GM18861 (cell line): Measurements from ENCODE around the gene CDX1.
A peak's percentile ranks its signal among the peaks of the same experiment; 100 is the strongest.

Experiments used
- ATAC-seq: cut with Tn5 transposase; IDR thresholded peaks from one replicate; pipeline ENCODE4 v1.9.1; 2021; ENCODE audit not compliant: unreplicated experiment

The CDX1 gene

DNA sequence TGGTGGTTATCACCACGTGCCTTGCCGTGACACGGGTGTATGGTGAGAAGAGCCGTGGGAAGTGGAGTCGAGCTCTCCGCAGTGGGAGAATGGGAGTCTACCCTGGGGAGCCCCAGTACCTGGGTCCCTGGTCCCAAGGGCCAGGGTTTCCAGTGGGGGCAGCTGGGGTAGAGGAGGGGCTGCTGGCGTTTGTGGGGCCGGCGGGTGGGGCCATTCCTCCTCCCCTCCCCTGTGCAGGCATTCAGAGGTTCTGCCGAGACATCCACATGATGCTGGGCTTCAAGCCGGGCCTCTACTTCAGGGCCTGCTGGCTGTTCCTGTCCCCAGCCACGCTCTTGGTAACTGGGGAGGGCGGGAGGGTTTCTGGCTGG, 38.0 kb downstream of the CDX1 start:
- ATAC-seq: no peak

DNA sequence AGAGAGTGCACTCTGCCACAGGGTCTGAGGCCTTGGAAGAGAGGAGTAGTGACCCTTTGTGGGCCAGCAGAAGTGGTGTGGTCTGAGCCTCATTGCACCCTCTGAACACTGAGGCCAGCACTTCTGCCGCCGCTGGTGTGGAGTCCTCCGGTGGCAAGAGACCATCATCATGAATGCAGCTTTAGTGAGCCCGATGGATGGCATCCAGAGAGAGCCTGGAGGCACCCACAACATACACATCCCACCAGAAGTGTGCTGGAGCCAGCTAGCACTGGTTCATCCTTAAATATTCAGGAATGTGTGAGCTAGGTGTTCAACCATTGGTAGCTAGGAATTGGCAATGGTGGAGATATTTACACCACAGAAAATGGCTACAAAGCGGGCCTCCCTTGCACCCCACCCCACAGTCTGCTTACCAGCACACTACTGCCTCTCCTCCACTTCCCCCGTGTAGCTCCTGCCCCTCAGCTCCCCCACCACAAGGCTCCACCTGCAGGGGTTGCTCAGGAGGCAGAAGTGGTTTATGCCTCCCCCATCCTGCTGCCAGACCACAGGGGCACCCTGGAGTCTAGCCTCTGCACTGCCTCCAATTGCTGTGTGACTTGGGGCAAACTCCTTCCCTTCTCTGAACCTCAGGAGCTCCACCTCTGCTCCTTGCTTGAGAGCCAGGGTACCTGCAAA, 39.7 kb downstream of the CDX1 start:
- no peak for ATAC-seq

DNA sequence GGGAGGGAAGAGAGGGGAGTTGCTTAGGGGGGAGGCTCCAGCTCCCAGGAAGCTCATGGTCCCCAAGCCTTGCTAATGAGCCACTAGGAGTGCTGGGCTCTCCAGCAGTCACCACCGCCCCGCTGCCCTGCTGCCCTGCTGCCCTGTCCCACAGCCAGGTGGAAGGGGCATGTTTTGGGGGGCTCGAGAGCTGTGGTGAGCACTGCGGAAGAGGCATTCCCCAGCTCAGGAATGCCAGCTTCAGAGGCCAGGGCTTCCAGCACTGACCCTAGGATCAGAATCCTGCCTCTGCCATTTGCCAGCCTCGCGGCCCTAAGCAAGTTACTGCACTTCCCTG, 40.2 kb downstream of the CDX1 start:
- ATAC-seq: no peak

DNA sequence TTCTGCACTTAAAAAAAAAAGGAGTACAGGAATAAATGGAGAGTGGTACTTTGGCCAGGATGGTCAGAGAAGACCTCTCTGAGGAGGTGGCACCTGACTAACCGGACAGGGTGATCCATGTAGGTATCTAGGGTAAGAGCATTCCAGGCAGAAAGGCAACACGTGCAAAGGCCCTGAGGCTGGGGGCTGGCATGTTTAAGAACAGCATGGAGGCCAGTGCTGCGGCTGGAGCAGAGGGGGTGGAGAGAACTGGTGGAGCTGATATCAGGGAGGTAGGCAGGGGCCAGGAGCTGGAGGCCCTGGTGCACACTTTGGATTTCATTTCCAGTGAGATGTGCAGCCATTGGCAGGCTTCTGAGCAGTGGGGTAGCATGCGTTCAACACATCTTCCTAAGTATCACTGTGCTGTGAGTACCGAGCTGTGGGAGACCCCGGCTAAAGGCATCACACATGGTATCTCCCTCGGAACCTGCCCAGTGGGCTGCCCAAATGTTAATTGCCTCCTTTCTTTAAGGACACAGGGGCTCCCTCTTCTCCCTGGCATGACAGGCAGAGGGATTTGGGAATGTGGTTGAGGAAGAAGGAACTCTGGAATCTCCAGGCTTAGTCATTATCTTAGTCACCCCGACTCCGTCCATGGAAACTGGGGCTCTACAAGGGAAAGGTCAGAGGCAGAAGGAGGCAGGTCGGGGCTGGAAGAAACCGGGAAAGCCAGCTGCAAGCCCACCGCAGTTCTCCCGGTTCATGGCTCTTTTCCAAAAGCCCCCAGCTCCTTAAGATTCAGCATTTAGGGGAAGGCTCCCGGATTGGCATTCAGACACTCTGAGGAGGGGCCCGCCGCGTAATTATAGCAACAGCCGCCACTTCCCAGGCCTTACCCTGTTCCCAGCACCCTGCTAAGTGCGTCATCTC, 41.9 kb downstream of the CDX1 start:
- no peak for ATAC-seq

DNA sequence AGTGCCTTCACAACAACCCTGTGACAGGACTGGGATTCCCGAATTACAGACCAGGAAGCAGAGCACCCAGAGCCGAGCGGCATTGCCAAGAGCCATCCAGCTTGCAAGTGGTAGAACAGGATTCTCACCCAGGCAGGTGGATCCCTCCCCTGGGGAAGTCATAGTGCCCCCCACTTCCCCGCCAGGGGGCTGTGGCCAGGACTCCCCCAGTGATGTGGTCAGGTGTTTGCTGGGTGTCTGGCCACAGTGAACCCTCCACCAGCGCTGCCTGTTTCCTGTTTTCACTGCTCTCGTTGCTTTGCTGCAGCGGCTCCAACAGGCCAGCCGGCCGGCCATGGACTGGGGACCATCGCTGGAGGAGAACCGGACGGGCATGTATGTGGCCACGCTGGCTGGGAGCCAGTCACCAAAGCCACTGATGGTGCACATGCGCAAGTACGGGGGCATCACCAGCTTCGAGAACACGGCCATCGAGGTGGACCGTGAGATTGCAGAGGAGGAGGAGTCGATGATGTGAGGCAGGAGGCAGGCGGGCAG, 42.6 kb downstream of the CDX1 start:
- no peak for ATAC-seq

DNA sequence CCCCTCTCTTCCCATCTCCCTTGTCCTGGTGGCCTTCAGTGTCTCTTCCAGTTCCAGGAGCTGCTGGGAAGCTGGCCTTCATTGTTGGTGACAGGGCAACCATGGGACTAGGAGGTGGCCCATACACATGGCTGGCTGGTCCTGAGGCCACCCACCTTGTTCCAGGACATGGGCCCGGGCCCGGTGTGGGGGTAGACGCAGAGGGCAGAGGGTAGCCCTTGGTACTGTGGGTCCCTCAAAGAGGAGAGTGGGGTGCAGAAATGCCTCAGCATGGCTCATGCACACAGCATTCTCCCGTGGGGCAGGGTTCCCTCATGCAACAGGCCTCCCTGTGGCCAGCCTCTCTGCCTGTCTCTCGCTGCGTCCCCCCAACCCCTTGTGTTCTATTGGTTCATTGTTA, 44.1 kb downstream of the CDX1 start:
- ATAC-seq: no peak

DNA sequence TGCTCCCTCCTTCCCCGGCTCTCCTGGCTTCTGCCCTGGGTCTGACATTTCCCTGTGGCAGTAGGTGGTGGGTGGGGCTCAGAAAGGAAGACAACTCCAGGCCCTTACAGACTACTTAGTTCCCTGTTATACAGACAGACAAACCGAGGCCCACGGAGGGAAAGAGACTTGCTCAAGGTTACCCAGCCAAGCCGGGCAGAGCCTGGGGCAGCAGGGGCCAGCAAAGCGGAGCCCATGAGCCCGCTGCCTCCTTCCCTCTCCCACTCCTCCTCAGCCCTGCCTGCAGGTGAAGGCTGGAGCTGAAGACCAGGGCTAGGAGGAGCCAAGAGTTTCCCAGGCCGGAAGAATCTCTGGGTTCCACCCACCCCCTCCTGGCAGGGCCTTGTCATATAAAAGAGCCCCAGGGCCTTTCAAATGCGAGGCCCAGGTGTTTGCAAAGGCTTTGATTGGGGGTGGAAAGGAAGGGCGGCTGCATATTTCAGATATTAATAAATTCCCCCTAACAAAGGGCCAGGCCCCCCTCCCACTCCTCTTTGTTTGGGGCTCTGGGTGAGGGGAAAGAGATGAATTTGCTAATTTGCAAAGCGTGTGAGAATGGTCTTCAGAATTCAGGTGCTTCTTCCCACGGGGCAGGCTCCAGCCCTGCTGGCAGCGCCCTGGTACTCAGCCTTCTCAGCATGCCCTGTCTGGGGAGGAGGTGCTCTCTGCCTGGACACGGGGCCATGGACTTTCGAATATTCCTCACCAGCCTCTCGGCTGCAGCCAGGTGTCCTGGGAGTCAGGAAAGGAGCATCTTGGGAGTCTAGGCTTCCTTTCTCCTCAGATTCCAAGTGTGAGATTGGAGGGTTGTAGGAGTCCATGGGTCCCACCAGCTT, 44.8 kb downstream of the CDX1 start:
- no peak for ATAC-seq

DNA sequence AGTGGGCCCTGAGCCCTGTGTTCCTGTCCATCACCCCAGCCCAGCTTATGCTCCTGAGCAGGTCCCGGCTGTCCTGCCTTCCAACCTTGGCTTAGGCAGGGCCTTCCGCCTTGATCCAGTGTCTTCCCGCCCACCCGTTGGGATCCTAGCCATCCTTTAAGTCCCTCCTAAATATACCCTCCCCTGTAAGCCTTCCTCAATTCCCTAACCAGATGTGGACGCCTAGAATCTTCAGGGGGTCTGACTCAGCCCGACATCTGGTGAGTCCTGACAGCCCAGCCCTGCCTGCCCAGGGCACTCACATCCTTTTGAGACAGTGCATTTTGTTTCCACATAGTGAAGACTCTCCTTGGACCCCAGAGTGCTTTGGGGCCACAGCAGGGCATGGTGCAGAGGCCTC, 47.0 kb downstream of the CDX1 start:
- no peak for ATAC-seq

DNA sequence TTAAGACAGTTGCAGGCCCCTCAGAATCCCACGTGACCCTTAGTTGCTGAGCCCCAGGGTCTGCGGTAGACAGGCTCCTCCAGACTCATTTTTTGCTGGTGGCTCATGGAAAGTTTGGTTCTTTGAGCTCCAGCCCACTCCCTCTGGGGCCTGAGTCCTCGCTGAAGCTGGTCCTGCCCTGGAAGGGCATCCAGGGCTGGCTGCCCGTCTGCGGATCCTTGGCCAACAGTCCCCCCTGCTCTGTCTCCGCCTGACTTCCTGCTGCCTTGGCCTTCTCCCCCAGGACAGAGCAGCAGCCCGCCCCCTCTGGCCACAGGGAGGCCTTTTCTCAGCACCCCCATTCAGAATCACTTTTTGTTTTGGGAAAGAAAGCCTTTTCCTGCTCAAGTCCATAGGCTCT, 47.7 kb downstream of the CDX1 start:
- ATAC-seq: no peak

DNA sequence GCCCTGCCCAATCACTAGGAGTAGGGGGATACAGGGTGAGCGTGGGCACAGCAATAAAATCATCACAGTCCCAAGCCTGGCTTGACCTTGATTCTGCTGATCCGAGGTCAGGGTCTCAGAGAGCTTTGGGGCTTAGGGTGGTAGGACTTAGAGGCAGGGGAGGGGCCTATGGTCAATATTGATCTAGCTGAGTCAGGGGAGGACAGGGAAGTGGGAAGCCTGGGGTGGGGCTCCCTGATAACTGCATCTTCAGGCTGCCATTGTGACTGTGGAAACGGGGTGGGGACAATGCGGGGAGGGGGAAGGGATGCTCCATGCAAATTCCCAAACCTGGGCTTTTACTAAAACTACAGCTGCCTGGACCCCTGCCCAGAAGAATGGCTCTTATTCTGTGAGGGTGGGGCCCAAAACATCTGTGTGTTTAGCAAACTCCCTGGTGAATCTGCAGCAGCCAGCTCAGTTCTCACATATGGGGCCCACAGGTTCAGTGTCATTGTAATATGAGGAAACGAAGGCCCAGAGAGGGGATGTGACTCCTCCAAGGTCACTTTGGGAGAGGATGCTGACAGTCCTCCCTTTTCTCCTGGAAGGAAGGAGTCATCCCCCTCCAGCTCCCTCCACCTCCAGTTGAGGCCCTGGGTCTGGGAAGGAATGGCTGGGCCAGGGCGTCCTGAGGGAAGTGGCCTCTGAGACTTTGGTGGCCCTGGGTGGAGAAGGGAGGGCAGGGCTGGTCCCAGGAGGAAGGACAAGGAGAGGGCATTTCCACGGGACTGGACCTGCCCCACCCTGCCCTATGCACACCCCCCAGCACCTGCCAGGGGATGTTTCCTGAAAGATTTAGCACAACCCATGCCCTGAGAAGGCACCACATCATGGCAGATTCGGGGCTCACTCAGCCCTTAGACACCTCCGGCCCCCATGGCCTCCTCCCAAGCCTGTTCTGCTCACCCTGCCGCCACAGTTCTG, 49.7 kb downstream of the CDX1 start:
- ATAC-seq: no peak

DNA sequence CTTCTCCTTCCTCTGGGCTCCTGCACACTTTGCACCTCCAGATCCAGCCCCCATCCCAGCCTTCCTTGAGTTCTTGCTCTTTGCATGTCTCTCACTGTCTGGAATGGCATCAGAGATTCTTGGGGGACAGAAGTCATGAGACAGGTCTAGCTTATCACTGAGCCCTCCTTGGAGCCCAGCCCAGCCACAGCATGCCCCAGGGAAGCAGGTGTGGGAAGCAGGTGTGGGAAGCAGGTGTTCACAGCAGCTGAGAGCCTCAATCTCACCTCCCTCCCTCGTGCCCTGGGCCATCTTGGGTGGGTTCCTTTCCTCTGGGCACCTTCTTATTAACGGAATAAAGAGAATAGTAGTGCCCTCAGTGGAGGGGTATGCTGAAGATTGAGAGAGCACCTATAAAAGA, 50.5 kb downstream of the CDX1 start:
- ATAC-seq: no peak

DNA sequence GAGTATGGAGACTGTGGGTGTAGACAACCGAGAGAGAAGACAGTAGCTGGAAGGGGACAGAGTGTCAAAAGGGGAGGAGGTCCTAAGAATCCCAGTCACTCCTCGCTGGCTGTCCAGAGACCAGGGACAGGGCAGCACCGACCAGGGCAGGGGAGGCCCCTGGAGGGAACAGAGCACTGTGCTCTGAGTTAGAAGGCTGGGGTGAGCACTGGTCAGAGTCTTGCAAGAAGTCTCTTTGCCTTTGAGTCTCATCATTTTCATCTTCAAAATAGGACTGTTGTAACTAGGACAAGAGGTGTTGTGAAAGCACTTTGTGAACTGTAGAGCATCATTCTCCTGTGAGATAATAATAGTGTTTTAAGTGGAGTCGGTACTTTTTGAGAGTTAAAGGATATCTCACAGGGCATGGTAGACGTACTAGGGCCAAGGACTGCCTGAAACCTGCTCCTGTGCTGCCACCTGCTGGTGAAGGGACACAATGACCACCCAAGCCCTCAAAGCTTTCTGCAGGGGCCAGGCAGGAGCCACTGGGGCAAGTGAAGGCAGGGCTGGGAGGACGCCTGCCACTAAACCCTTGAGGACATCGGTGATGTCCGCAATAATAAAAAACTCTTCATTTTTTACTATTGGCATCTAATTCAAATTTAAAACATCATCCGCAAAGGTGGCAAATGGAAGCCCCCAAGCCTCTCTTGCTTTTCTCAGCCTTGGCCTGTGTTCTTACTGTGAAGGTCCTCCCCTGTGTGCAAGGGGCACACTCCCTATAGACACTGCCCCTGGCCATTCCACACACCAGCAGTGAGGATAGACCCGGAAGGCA, 51.5 kb downstream of the CDX1 start:
- peak; percentile 80 for ATAC-seq

DNA sequence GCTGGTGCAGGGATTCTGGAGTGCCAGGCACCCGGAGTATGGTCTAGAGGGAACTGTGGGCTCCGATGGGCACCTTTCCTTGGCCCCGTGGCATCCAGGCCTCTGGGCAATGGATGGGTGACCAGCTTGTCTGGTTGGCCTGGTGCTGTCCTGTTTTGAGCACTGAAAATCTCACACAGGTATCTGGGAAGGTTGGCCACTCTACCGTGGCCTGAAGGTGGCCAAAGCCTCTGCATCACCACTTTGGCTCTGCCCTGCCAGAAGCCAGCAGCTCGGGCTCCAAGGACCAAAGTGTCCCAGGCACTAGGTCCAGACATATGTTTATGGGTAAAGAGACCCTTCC, 52.1 kb downstream of the CDX1 start:
- no peak for ATAC-seq

DNA sequence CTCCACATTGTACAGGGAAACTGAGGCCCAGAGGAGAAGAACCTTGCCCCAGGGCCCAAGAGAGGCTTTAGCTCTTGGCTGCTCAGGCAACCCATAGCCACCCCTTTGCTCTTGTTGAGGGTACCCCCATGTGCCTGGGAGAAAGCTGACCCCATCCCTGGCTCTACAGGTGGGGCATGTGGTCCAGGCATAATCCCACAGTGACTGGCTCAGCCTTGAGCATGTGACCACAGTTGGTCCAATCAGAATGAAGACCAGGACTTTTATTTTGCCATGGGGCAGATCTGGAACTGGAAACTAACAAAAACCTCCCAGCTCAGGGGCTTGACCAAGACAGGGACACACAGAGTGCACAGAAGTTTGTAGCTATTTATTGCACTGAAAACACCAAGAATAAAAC, 52.6 kb downstream of the CDX1 start:
- no peak for ATAC-seq

DNA sequence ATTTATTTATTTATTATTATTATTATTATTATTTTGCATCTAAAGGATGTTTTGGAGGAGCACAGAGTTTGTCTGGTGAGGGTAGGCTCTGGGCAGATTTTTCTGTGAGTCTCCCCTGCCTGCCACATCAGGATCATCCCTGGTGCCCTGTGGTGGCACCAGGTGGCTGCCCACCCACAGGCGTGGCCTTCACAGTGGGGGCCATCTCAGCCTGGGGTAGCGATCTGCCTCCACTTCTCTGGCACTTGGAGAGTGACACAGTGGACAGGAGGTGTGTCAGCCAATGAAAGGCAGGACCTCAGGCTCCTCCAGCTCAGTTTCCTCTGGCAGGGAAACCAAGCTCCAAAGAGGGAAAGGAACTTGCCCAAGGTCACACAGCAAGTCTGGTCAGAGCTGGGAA, 53.3 kb downstream of the CDX1 start:
- no peak for ATAC-seq

DNA sequence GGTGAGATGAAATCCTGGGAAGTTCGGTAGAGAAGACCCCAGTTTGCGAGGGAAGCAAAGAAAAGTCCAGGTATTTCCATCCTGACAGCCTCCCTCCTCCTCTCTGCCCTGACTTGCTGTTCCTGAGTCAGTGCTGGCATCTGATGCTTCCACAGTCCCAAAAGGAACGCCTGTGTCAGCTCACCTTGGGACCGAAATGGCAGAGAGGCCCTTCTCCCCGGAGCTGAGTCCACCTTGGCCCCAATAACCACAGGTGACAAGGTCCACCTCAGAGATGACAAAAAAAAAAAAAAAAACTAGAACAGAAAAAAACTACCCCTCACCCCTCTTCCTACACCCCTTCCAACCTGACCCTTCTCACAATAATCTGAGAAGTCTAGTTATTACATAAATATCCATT, 54.9 kb downstream of the CDX1 start:
- ATAC-seq: no peak

DNA sequence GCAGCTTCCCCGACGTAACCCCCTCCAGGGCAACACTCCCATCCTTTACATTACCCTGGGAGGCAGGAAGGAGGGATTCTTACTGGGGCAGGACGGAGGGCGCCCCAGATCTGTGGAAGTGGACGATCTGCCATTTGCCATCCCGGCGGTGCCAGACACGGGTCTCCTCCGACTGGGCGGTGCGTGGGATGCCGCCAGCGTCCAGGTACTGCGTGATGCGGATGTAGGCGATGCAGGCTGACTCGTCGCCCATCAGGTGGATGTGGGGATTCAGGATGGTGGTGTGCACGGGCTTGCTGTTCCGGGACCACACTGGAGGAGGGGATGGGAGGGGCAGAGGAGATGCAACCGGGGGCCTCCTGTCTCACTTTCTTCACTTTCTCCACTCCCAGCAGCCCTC, 56.3 kb downstream of the CDX1 start:
- no peak for ATAC-seq

DNA sequence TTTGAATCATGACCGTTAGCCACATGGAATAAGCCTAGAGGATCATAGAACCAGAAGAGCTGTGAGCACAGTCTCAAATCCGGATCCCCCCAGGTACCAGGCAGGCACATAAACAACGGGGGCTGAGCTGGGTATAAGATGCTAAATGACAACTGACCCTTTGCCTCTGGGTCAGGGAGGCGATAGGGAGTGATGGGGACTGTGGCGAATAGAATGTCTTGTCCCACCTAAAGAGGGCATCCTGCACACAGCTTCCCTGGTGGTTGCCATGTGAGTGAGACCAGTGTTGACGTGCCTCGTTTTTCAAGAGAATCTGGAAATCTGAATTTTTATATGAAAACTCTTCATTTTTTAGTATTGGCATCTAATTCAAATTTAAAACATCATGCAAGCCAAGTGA, 56.9 kb downstream of the CDX1 start:
- no peak for ATAC-seq

DNA sequence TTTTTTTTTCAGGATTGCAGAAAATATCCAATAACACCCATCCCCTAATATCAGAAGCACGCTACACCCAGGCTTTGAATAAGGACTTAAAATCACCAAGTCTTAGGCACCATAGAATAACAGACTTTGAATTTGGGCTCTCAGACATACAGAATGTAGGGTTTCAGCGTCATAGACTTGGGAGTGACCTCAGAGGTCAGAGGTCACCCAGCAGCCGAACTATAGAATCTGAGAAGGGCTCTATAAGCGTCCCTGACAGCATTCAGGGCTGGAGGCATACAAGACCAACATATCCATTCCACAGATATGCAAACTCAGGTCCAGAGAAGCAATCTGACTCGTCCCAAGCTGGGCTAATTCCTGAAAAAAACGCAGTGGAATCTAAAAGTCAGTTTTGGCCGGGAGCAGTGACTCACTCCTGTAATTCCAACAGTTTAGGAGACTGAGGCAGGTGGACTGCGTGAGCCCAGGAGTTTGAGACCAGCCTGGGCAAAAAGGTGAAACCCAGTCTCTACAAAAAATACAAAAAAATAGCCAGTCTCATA, 58.0 kb downstream of the CDX1 start:
- ATAC-seq: no peak
